Prostate gland (tissue), 2 donors: ENCODE measurements around the gene ARV1.

Source experiments
- POLR2A ChIP-seq: fragments of 450-650 bp; IDR thresholded peaks from one replicate; pipeline ENCODE4 v1.6.1; 2016; ENCODE audit warnings: antibody characterized with exemption, mild to moderate bottlenecking
- POLR2AphosphoS5 ChIP-seq: sonication (generic); formaldehyde crosslinking; IDR thresholded peaks from one replicate; pipeline ENCODE4 v1.6.1; 2017; ENCODE audit warnings: antibody characterized with exemption
- TF ChIP-seq, protein P1 (sequence below), 4 experiments: fragments of 200-600 bp in 2 of 4; fragments of 450-650 bp in 2 of 4; sonication (generic) in 2 of 4; IDR thresholded peaks; 1 replicate in 3 of 4; 2 replicates in 1 of 4; pipeline ENCODE4 v1.5.1; 2016 to 2019; ENCODE audit warnings: antibody characterized with exemption in 4 of 4, mild to moderate bottlenecking in 2 of 4, moderate library complexity in 2 of 4

DNA sequence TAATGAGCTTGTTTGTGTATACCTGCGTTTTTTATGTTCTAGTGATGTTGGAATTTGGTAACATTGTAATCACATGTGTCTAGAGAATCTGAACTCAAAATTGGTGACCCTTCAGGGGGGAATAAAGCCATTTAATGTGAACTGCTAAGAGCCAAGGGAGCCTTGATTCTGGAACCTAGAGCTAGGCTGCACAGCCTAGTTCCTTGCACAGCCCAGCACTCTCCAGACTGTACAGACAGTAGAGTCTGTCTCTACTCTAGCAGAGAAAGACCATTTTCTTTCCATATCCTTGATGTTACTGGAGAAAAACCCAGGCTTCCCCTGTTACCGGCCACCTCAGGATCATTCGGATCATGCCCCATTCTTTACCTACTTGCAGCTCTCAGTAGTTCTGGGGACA lies 8.6 kb downstream of the ARV1 start:
- TF ChIP-seq POLR2A, result no peak
- TF ChIP-seq, protein P1, sequence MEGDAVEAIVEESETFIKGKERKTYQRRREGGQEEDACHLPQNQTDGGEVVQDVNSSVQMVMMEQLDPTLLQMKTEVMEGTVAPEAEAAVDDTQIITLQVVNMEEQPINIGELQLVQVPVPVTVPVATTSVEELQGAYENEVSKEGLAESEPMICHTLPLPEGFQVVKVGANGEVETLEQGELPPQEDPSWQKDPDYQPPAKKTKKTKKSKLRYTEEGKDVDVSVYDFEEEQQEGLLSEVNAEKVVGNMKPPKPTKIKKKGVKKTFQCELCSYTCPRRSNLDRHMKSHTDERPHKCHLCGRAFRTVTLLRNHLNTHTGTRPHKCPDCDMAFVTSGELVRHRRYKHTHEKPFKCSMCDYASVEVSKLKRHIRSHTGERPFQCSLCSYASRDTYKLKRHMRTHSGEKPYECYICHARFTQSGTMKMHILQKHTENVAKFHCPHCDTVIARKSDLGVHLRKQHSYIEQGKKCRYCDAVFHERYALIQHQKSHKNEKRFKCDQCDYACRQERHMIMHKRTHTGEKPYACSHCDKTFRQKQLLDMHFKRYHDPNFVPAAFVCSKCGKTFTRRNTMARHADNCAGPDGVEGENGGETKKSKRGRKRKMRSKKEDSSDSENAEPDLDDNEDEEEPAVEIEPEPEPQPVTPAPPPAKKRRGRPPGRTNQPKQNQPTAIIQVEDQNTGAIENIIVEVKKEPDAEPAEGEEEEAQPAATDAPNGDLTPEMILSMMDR (IDR thresholded peaks at IDR 0.05), result no peak
- TF ChIP-seq POLR2AphosphoS5, result no peak
